GM11168 (cell line): ENCODE results near the gene FAM124B.
"Not testable (repeated sequence)": the region's sequence is repeated elsewhere in the genome, so short reads cannot be mapped to it uniquely, and the experiment has no call there.

Source experiments
- in situ Hi-C: fragments of 300-500 bp; cut with MboI; formaldehyde crosslinking; loops from one replicate; pipeline ENCODE4 v1.12.0; 2022; ENCODE audit warnings: low sequenced_read_pairs; ENCODE audit not compliant: unreplicated experiment

Gene FAM124B

DNA sequence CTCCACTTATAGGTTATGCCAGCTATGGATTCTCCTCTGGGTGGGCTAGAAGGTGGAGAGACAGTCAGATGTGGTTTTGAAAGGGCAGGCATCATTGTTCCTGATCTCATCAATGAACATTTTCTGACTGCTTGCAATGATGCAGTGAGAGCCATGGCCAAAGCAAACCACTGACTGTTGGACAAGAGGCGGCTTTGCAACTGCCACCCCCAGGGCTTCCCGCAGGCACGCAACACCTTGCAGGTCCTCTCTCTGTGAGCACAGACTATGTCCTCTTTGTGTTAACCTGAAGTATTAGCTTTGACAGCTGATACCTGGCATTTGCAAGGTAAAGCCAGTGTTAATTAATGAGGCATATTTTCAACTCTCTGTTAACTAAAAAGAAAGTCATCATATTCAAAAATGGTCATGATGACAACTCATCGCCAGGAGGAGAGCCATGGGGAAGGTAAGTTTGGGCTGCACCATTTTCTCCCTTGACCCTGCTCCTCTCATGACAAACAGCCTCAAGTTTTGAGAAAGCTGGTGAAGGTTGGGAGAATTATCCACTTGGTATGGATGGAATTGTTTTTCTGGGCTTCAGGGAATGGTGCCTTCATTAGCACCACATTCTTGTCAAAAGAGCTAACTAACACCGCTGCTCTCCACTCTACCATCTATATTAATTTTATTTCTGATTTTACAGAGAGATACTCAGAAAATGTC, 14.9 kb upstream of the FAM124B start:
- in situ Hi-C loops: no loop called here

GRCh38 chr2:224413381-224413780, 11.5 kb upstream of the FAM124B start:
- in situ Hi-C loops: no loop called here

- in situ Hi-C loops: no loop called here
Observed at GRCh38 chr2:224412141-224413015, 10.5 kb upstream of the FAM124B start.

GRCh38 chr2:224410946-224411561, 9.1 kb upstream of the FAM124B start:
- in situ Hi-C loops: no loop called here

- in situ Hi-C loops: no loop called here
Observed at GRCh38 chr2:224408676-224409075, 6.8 kb upstream of the FAM124B start.

DNA sequence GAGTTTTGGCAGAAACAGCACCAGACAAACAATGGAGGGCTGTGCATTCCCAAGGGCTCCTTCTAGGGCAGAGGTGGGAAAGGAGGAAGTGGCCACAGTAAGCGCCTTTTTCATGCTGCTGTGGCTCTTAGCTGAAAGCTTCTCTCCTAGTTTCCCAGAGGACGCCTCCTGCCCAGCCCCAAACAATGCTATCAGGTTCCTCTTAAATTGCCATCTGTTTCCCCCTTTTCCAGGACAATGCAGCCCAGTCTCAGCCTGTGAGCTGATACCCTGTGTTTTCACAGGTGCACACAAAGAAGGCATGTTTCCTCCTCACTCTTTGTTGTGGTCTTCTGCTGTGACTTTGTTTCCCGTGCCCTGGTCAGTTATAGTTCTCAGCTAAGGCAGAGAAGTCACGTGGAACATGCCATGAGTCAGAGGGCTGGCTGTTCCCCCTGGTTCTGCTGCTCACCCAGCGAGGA, 5.4 kb upstream of the FAM124B start:
- in situ Hi-C loops: no loop called here

- in situ Hi-C loops: no loop called here
Observed at GRCh38 chr2:224405841-224406370, 4.0 kb upstream of the FAM124B start.

DNA sequence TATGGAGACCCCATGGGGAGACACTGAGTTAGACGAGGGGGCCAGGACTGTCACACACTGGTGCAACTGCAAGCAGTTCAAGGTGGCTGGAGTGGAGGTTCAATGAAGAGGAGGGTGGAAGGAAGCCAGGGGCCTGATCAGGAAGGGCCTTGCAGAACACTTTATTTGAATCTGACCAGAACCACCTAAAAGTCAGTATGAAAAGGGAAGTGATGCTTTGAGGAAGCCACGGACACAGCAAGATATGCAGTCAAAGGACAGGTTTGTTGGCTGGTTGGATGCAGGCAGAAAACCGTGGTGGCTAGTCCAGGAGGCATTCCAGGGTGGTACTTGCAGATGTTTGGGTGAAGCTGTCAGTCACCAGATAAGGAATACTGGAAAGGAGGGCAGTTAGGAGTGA, 3.5 kb upstream of the FAM124B start:
- in situ Hi-C loops: no loop called here

DNA sequence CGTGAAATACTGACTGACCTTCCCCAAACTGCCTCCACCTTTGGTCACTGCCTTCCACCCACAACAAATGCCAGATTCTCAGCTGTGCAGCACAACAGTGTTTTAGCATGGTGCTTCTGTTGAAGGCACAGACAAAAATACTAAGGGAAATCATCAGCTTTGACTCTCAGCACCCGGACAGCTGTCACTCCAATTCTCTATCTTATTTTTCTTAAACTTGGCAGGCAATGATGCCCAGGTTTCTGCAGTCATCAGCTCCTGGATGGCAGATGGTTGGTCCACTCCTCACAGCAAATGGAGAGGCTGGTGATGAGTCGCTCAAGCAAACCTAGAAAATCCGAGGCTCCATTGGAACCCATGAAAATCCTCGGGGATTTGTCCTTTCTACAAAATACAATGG, 2.9 kb upstream of the FAM124B start:
- in situ Hi-C loops: no loop called here

GRCh38 chr2:224403657-224404056, 1.8 kb upstream of the FAM124B start:
- in situ Hi-C loops: no loop called here

DNA sequence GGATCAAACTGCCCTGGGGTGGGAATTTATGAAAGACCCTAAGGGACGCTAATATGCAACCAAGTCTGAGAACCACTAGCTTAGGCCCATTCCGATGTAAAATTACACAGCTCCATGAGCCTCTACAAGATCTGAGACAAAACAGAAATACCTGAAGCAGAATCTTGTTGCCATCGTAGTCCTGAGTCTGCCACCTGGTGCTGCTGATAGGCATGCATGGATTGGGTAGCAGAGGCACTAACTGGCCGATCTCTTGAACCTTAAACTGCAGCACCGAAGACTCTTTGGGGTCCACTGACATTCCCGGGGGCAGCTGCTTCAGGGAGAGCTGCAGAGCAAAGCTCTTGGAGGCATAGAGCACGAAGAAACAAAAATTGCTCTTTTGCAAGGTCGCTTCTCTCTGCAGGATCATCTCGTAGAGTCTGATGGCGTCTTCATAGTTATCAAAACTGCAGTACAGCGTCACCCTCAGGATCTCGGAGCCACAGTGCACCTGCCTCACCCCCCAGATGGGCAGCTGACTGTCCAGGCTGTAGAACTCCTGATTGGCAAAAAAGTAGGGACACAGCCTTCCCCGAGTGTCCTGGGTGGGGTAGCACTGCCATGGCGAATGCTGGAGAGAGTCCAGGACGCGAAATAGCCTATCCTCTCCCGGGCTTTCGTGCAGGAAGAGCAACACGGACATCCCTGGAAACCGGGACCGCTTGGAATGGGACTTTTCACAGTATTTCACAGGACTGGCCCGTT, 848 bp downstream of the FAM124B start:
- in situ Hi-C loops: no loop called here

DNA sequence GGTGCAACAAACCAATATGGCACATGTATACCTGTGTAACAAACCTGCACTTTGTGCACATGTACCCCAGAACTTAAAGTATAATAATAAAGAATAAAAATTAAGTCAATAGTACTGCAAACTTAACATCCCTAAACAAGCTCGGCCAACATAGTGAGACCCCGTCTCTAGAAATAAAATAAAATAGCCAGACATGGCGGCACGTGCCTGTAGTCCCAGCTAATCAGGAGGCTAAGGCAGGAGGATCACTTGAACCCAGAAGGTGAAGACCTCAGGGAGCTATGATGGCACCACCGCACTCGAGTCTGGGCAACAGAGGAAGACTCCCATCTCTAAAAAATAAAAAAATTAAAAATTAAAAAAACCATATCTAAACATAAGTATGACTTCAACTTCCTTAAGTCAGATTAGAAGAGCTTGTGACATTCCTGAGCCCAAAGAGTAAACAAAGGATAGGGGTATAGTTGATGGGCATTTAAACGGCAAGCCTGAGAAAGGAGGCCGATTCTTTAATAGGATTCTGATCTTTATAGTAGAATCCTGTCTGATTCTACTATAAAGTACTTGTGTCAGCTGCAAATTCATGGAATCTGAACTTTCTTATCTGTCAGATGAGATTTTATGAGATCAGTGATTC, 1.6 kb downstream of the FAM124B start:
- in situ Hi-C loops: no loop called here

DNA sequence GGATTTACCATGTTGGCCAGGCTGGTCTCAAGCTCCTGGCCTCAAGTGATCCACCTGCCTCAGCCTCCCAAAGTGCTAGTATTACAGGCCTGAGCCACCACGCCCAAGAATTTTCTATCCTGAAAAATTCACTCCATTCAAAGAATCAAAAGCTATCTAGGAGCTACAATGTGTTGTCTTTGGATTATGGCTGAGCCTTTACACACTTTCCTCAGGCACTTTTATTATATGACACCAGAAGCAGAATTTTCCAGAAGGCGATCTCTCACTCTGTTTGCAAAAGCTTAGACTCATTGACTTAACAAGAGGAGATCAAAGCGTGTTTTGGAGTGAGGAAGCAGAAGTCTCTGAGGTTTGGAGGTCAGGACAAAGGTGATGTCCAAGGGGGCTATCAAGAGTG, 3.6 kb downstream of the FAM124B start:
- in situ Hi-C loops: no loop called here

- in situ Hi-C loops: not testable (repeated sequence)
Observed at GRCh38 chr2:224397100-224397499, 4.8 kb downstream of the FAM124B start.

GRCh38 chr2:224395620-224396390, 6.1 kb downstream of the FAM124B start:
- in situ Hi-C loops: no loop called here

- in situ Hi-C loops: no loop called here
Observed at GRCh38 chr2:224393157-224393872, 8.6 kb downstream of the FAM124B start.

- in situ Hi-C loops: no loop called here
Observed at GRCh38 chr2:224392545-224392944, 9.4 kb downstream of the FAM124B start.

DNA sequence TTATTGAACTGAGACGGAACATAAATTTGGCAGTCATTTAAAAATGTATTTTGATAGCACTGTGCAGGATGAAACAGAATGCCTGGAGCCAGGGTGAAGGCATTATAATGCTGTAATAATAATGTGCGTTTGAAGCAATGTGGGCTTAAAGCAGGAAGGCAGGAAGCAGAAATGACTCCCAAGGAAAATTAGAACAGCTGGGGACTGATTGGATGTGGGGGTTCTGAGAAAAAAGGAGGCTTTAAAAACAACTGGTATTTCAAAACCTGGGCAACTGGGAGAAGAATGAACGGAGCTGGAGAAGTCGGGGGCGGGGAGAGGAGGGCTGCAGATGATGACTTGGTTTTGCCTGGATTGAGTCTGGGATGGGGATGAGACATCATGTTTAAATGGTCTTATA, 12.6 kb downstream of the FAM124B start:
- in situ Hi-C loops: no loop called here
